NCI-H1694 treated with DMSO at 0.1 percent for 48 hours (cell line): Measurements from ENCODE around the gene NAV3.
"Not testable (repeated sequence)": the region's sequence is repeated elsewhere in the genome, so short reads cannot be mapped to it uniquely, and the experiment has no call there.

Experiments
- DNase-seq: peaks from one replicate; lab custom pipeline; 2025; lab: John Stamatoyannopoulos, UW

Gene NAV3

GRCh38 chr12:78257662-78258061, 427.0 kb downstream of the NAV3 start:
- not testable (repeated sequence) for DNase-seq

- no peak for DNase-seq
Measured at GRCh38 chr12:78260976-78261375, 430.3 kb downstream of the NAV3 start.

- DNase-seq: no peak
Measured at GRCh38 chr12:78261901-78262300, 431.2 kb downstream of the NAV3 start.
